ENCODE measurements around the gene GPR50. TPM values are rescaled to one million over a fixed set of nuclear protein-coding genes. Genes with fewer than 3 reads are reported as not detected.

GPR50 gene
- total and polyA plus RNA-seq, 2 of the 8 experiments (the other 6 are each of a cell fraction or from before 2014, with no cell fraction given), result 1.6 to 1.9 TPM

- TF ChIP-seq RAD21 (IDR thresholded peaks at IDR 0.05 in 1 of 2, conservative IDR thresholded peaks at IDR 0.05 in 1 of 2; ENCODE audit: low read depth in 2 of 2, low read length in 2 of 2) (no peak), TAF1 (IDR thresholded peaks at IDR 0.05; ENCODE audit: low read depth, low read length) (no peak), SAP30 (IDR thresholded peaks at IDR 0.05; ENCODE audit: insufficient read depth, insufficient replicate concordance, low read length) (no peak), YY1 (IDR thresholded peaks at IDR 0.05; ENCODE audit: low read depth, low read length) (no peak), POLR2AphosphoS5 (IDR thresholded peaks at IDR 0.05; ENCODE audit: low read depth, low read length) (no peak), GTF2F1 (IDR thresholded peaks at IDR 0.05; ENCODE audit: borderline replicate concordance, low read depth, low read length) (no peak)
Observed at GRCh38 chrX:151226941-151227340, 50.6 kb downstream of the GPR50 start (continued).
